GM18868 (cell line): ENCODE measurements around the gene C5orf22.
"Not testable (repeated sequence)": the region's sequence is repeated elsewhere in the genome, so short reads cannot be mapped to it uniquely, and the experiment has no call there.

ENCODE experiments used
- ATAC-seq: cut with Tn5 transposase; IDR thresholded peaks from one replicate; pipeline ENCODE4 v1.9.1; 2021; ENCODE audit warnings: mild to moderate bottlenecking, moderate library complexity; ENCODE audit not compliant: unreplicated experiment

C5orf22 gene

GRCh38 chr5:31531888-31532547 lies at the start of gene C5orf22, which contains the start of gene DROSHA:
Gene C5orf22, plus strand, starts transcription at chr5:31532301. Its CDS starts 92 bp downstream, at chr5:31532393.
Gene DROSHA, minus strand, starts transcription at chr5:31532093. Its CDS starts 3,034 bp downstream, at chr5:31529059.
- ATAC-seq, result peak; percentile 94

GRCh38 chr5:31485376-31486207 lies 46.5 kb upstream of the C5orf22 start:
- ATAC-seq, result no peak

GRCh38 chr5:31486441-31486840 lies 45.7 kb upstream of the C5orf22 start:
- ATAC-seq, result no peak

GRCh38 chr5:31487506-31487905 lies 44.6 kb upstream of the C5orf22 start:
- ATAC-seq, result no peak

GRCh38 chr5:31492869-31493268 lies 39.2 kb upstream of the C5orf22 start:
- no peak for ATAC-seq

- no peak for ATAC-seq
Observed at GRCh38 chr5:31495336-31495735, 36.8 kb upstream of the C5orf22 start.

- ATAC-seq, result no peak
Observed at GRCh38 chr5:31496301-31496700, 35.8 kb upstream of the C5orf22 start.

- ATAC-seq, result no peak
Observed at GRCh38 chr5:31496891-31497290, 35.2 kb upstream of the C5orf22 start.

GRCh38 chr5:31500256-31500655 lies 31.8 kb upstream of the C5orf22 start:
- ATAC-seq, result no peak

- no peak for ATAC-seq
Observed at GRCh38 chr5:31502506-31502905, 29.6 kb upstream of the C5orf22 start.

GRCh38 chr5:31504529-31504928 lies 27.6 kb upstream of the C5orf22 start:
- no peak for ATAC-seq

- ATAC-seq, result no peak
Observed at GRCh38 chr5:31511305-31511704, 20.8 kb upstream of the C5orf22 start.

- ATAC-seq, result no peak
Observed at GRCh38 chr5:31516802-31517201, 15.3 kb upstream of the C5orf22 start.

GRCh38 chr5:31523041-31523440 lies 9.1 kb upstream of the C5orf22 start:
- no peak for ATAC-seq

GRCh38 chr5:31530541-31531265 lies 1.4 kb upstream of the C5orf22 start:
- ATAC-seq, result no peak

- peak; percentile 30 for ATAC-seq
Observed at GRCh38 chr5:31531543-31531887, 586 bp upstream of the C5orf22 start.

GRCh38 chr5:31534527-31535046 lies 2.5 kb downstream of the C5orf22 start:
- ATAC-seq, result no peak

- no peak for ATAC-seq
Observed at GRCh38 chr5:31536873-31537272, 4.8 kb downstream of the C5orf22 start.

GRCh38 chr5:31537349-31537748 lies 5.2 kb downstream of the C5orf22 start:
- no peak for ATAC-seq

GRCh38 chr5:31537851-31538250 lies 5.8 kb downstream of the C5orf22 start:
- ATAC-seq, result no peak

- ATAC-seq, result not testable (repeated sequence)
Observed at GRCh38 chr5:31549114-31549513, 17.0 kb downstream of the C5orf22 start.
